OCI-LY3 (cell line): ENCODE results near the gene SLC39A2.

Source experiments
- CTCF ChIP-seq: fragments of 200-600, 300-600 bp; sonication (generic); IDR thresholded peaks from 2 replicates; pipeline ENCODE4 v1.5.1; 2014; ENCODE audit warnings: antibody characterized with exemption, low read length, low read depth
- EZH2phosphoT487 ChIP-seq: fragments of 200-600 bp; shearing (Covaris generic); IDR thresholded peaks from 2 replicates; pipeline ENCODE4 v1.6.1; 2018; ENCODE audit warnings: antibody characterized with exemption, mixed run types, low read depth

DNA sequence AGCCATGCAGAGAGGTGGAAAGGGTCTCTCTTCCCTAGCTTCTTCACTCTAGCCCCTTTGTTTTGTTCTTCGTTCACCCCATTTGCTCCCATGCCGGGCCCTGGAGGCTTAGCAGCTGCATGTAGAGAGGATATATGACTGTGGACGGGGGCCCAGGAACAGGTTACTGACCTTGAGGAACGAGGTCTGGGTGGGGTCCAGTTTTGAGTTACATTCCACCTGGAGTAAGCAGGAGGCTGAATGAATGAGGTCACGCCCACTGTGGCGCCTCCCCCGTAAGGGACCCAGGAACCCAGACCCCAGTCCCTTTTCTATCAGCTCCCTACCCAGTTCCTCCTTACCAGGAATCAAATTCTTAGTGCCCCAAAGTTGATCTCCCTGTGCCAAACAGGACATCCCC, 19.2 kb downstream of the SLC39A2 start:
- TF ChIP-seq CTCF: no peak
- TF ChIP-seq EZH2phosphoT487: no peak
